CD4-positive, alpha-beta T cell (primary cell): ENCODE data around the gene PTDSS2. TPM values are rescaled to one million over a fixed set of nuclear protein-coding genes. Genes with fewer than 3 reads are reported as not detected.

Source experiments
- ATAC-seq: fragments of 200-7000 bp; cut with Tn5 transposase; one replicate; pipeline ENCODE4 v1.10.0; 2022; ENCODE audit warnings: mild to moderate bottlenecking; ENCODE audit not compliant: poor library complexity
- CTCF ChIA-PET: fragments of 350-600 bp; sonication (Branson Sonifier 250); formaldehyde crosslinking; loops from one replicate; lab custom pipeline; 2021; ENCODE audit warnings: antibody characterized with exemption, inconsistent platforms; lab: Charles Lee
- POLR2A ChIA-PET: fragments of 350-600 bp; sonication (Branson Sonifier 250); formaldehyde crosslinking; loops from one replicate; lab custom pipeline; 2021; ENCODE audit warnings: antibody characterized with exemption, inconsistent platforms; lab: Charles Lee
- DNase-seq, 14 experiments: peaks; one replicate each; pipeline ENCODE4 v3.0.0-alpha.2; 2013 to 2020; ENCODE audit warnings: mixed read lengths in 2 of 14
- H3K27ac ChIP-seq, 2 donors: one replicate each; pipeline versions ENCODE4 v1.5.1 to v1.7.0; 2013; ENCODE audit warnings: low read length in 2 of 2, low read depth in 1 of 2, mild to moderate bottlenecking in 1 of 2
- H3K27me3 ChIP-seq, 2 experiments: 1 replicate in 1 of 2; 2 replicates in 1 of 2; pipeline versions ENCODE4 v1.6.1 to v1.7.0; 2013; ENCODE audit warnings: low read length in 2 of 2, control low read depth in 1 of 2, mild to moderate bottlenecking in 1 of 2, moderate library complexity in 1 of 2; ENCODE audit not compliant: insufficient read depth in 2 of 2, control insufficient read depth in 1 of 2
- H3K36me3 ChIP-seq: one replicate; pipeline ENCODE4 v1.6.1; 2013; ENCODE audit warnings: low read length, control low read depth; ENCODE audit not compliant: insufficient read depth
- H3K4me1 ChIP-seq: one replicate; pipeline ENCODE4 v1.6.1; 2013; ENCODE audit warnings: low read length, control low read depth; ENCODE audit not compliant: insufficient read depth
- H3K4me3 ChIP-seq: one replicate; pipeline ENCODE4 v1.5.1; 2013; ENCODE audit warnings: mild to moderate bottlenecking, low read length, moderate library complexity
- H3K9me3 ChIP-seq, 2 experiments: 1 replicate in 1 of 2; 2 replicates in 1 of 2; pipeline versions ENCODE4 v1.6.1 to v1.7.0; 2013; ENCODE audit warnings: low read length in 2 of 2, mild to moderate bottlenecking in 2 of 2, control low read depth in 1 of 2, moderate library complexity in 1 of 2; ENCODE audit not compliant: control insufficient read depth in 1 of 2, insufficient read depth in 1 of 2
- H3K27ac Mint-ChIP-seq: one replicate; pipeline ENCODE4 v1.8.0; 2020; ENCODE audit warnings: mixed read lengths
- H3K27me3 Mint-ChIP-seq: one replicate; pipeline ENCODE4 v1.8.0; 2021; ENCODE audit warnings: mixed read lengths
- H3K36me3 Mint-ChIP-seq: one replicate; pipeline ENCODE4 v1.8.0; 2021; ENCODE audit warnings: low read depth, mixed read lengths
- H3K4me1 Mint-ChIP-seq: one replicate; pipeline ENCODE4 v1.8.0; 2021; ENCODE audit warnings: low read depth, mixed read lengths
- H3K4me3 Mint-ChIP-seq: one replicate; pipeline ENCODE4 v1.8.0; 2020; ENCODE audit warnings: mild to moderate bottlenecking, mixed read lengths
- H3K9me3 Mint-ChIP-seq: one replicate; pipeline ENCODE4 v1.8.0; 2020; ENCODE audit warnings: mixed read lengths
- intact Hi-C, 2 experiments: fragments of 100-400 bp; cut with DNase I in 1 of 2; cut with micrococcal nuclease in 1 of 2; formaldehyde crosslinking; loops; one replicate each; pipeline versions ENCODE4 v1.15.1 to v1.9.0; 2023 to 2025; cut with DNase I, micrococcal nuclease
- total RNA-seq, 174 experiments: library from RNA in 2 of 174; stranded (reverse) in 2 of 174; gene quantifications; one replicate each; pipeline ENCODE4 v1.2.3 and lab custom pipeline; 2021 to 2026
- TF ChIP-seq, protein P1 (sequence below): fragments of 200-600 bp; IDR thresholded peaks from one replicate; pipeline ENCODE4 v1.8.0; 2022; ENCODE audit warnings: antibody characterized with exemption, mild to moderate bottlenecking

The PTDSS2 gene
- total RNA-seq, 2 experiments from 2014 or later = 15.2 to 18.4 TPM

DNA sequence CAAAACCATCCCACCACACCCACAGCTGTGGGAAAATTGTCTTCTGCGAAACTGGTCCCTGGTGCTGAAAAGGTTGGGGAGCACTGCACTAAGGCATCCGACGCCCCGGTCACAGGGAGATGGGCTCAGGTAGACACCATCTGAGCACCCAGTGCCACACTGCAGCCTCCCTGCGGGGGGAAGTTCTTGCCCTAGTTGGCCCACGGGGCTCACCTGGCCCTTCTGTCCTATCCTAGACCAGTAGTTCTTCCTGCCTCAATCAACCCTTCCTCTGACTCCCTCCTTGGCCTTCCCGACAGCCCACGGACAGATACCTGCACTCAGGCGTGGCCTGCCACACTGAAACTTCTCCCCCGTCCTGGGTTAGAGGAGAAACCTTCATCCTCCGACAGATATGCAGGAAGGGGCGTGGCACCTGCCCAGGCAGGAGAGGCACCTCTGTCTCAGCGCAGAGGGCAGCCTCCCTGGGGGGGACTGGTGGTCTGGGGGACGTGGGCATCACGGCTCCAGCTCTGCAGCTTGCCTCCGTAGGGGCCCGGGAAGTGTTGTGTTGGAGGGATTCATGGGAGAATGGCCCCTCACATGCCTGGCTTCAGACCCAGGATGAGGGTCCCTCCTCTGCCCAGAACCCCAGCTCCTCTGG, 12.7 kb upstream of the PTDSS2 start:
- H3K36me3 ChIP-seq = peaks cover 10% of the 10 kb centered on the region
- DNase-seq (no peak), ATAC-seq (no peak)
- no peaks in the 10 kb centered on the region for H3K9me3 ChIP-seq
- peaks cover 16% of the 10 kb centered on the region for H3K4me1 Mint-ChIP-seq
- ChIA-PET CTCF (no interaction called here), POLR2A (no interaction called here)
- H3K4me3 Mint-ChIP-seq = no peak overlapping the region
- H3K27me3 Mint-ChIP-seq = no peaks in the 10 kb centered on the region
- intact Hi-C loops = no loop called here
- no peak overlapping the region for H3K27ac ChIP-seq
- H3K36me3 Mint-ChIP-seq = peaks cover 4% of the 10 kb centered on the region
- H3K27ac Mint-ChIP-seq = no peak overlapping the region
- H3K4me3 ChIP-seq = no peak overlapping the region
- H3K9me3 Mint-ChIP-seq = no peaks in the 10 kb centered on the region
- peaks cover 50% of the 10 kb centered on the region for H3K4me1 ChIP-seq
- no peaks in the 10 kb centered on the region for H3K27me3 ChIP-seq
- TF ChIP-seq, protein P1, sequence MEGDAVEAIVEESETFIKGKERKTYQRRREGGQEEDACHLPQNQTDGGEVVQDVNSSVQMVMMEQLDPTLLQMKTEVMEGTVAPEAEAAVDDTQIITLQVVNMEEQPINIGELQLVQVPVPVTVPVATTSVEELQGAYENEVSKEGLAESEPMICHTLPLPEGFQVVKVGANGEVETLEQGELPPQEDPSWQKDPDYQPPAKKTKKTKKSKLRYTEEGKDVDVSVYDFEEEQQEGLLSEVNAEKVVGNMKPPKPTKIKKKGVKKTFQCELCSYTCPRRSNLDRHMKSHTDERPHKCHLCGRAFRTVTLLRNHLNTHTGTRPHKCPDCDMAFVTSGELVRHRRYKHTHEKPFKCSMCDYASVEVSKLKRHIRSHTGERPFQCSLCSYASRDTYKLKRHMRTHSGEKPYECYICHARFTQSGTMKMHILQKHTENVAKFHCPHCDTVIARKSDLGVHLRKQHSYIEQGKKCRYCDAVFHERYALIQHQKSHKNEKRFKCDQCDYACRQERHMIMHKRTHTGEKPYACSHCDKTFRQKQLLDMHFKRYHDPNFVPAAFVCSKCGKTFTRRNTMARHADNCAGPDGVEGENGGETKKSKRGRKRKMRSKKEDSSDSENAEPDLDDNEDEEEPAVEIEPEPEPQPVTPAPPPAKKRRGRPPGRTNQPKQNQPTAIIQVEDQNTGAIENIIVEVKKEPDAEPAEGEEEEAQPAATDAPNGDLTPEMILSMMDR = no peak

DNA sequence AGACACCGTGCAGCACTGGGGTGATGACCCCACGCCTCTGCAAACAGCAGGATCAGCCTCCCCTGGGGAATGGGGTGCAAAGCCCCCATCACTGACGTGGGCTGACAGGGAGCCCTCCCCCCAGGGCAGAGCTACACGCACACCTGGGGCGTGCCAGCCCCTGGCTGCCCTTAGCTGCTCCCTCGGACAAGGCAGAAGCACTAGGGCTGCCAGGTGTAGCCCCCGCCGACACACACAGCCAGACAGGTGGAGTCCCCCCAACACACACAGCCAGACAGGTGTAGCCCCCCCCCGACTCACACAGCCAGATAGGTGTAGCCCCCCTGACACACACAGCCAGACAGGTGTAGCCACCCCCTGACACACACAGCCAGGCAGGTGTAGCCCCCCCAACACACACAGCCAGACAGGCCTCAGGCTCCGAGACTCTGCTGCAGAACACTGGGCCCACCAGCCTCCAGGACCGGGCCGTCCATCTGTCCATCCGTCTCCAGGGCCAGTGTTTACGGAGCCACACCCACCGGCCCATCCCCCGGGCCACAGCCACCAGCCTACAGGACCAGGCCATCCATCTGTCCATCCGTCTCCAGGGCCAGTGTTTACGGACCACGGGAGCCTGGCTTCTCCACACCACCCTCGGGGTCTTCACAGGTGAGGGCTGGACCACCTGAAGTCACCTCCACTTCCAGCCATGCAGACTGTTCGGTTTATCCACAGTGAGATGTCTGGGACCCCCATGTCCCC, 11.8 kb upstream of the PTDSS2 start:
- TF ChIP-seq, protein P1 = no peak
- intact Hi-C loops = no loop called here
- Mint-ChIP-seq H3K36me3 (no peaks in the 10 kb centered on the region), H3K4me3 (no peak overlapping the region), H3K27ac (no peak overlapping the region), H3K9me3 (no peaks in the 10 kb centered on the region), H3K4me1 (peaks cover 16% of the 10 kb centered on the region), H3K27me3 (no peaks in the 10 kb centered on the region)
- H3K4me1 ChIP-seq = peaks cover 56% of the 10 kb centered on the region
- H3K27me3 ChIP-seq = no peaks in the 10 kb centered on the region
- CTCF ChIA-PET = no interaction called here
- POLR2A ChIA-PET = no interaction called here
- H3K9me3 ChIP-seq = no peaks in the 10 kb centered on the region
- no peak overlapping the region for H3K4me3 ChIP-seq
- ATAC-seq = no peak
- H3K27ac ChIP-seq = no peak overlapping the region
- DNase-seq = no peak
- peaks cover under 1% of the 10 kb centered on the region for H3K36me3 ChIP-seq

- H3K4me3 Mint-ChIP-seq = no peak overlapping the region
- DNase-seq (no peak), ATAC-seq (no peak)
- ChIA-PET CTCF (interaction anchor here (0.7 to 1.9 kb wide), 3 partner anchors 10 to 189 kb away, joined by 3 to 7 read pairs (median 5); partner anchors contain the start of gene PTDSS2), POLR2A (interaction anchor here (0.6 to 2.6 kb wide), 3 partner anchors 14 to 25 kb away, joined by 3 to 13 read pairs (median 3); partner anchors contain the start of gene SIGIRR)
- H3K27me3 ChIP-seq = no peaks in the 10 kb centered on the region
- no peak overlapping the region for H3K27ac ChIP-seq
- H3K27me3 Mint-ChIP-seq = no peaks in the 10 kb centered on the region
- no peak overlapping the region for H3K4me3 ChIP-seq
- intact Hi-C loops = loop anchor here in 1 of 2 experiments (2.0 kb wide), 1 partner anchor 23 kb away; no protein-coding TSS in a partner anchor
- H3K36me3 ChIP-seq = no peaks in the 10 kb centered on the region
- H3K27ac Mint-ChIP-seq = no peak overlapping the region
- TF ChIP-seq, protein P1 = no peak
- peaks cover 56% of the 10 kb centered on the region for H3K4me1 ChIP-seq
- H3K9me3 Mint-ChIP-seq = no peaks in the 10 kb centered on the region
- no peaks in the 10 kb centered on the region for H3K36me3 Mint-ChIP-seq
- no peaks in the 10 kb centered on the region for H3K9me3 ChIP-seq
- H3K4me1 Mint-ChIP-seq = peaks cover 16% of the 10 kb centered on the region
Observed at GRCh38 chr11:439315-440064, 10.6 kb upstream of the PTDSS2 start.
